ENCODE data around the gene ZNF609.

- TF ChIP-seq, protein P1, sequence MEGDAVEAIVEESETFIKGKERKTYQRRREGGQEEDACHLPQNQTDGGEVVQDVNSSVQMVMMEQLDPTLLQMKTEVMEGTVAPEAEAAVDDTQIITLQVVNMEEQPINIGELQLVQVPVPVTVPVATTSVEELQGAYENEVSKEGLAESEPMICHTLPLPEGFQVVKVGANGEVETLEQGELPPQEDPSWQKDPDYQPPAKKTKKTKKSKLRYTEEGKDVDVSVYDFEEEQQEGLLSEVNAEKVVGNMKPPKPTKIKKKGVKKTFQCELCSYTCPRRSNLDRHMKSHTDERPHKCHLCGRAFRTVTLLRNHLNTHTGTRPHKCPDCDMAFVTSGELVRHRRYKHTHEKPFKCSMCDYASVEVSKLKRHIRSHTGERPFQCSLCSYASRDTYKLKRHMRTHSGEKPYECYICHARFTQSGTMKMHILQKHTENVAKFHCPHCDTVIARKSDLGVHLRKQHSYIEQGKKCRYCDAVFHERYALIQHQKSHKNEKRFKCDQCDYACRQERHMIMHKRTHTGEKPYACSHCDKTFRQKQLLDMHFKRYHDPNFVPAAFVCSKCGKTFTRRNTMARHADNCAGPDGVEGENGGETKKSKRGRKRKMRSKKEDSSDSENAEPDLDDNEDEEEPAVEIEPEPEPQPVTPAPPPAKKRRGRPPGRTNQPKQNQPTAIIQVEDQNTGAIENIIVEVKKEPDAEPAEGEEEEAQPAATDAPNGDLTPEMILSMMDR (IDR thresholded peaks at IDR 0.05): no peak
- no peak for TF ChIP-seq POLR2A (IDR thresholded peaks at IDR 0.05)
- no peak for TF ChIP-seq POLR2AphosphoS5 (IDR thresholded peaks at IDR 0.05; ENCODE audit: insufficient read depth in 1 of 2, low read depth in 1 of 2)
These were observed 157.8 kb downstream of the ZNF609 start for GRCh38 chr15:64618138-64618537.
